Naive thymus-derived CD4-positive, alpha-beta T cell (primary cell): ENCODE data around the gene ASCC3. TPM values are rescaled to one million over a fixed set of nuclear protein-coding genes. Genes with fewer than 3 reads are reported as not detected.

ENCODE experiments used
- ATAC-seq: fragments of 150-1000 bp; cut with Tn5 transposase; 2 replicates; pipeline ENCODE4 v1.10.0; 2021; ENCODE audit warnings: mild to moderate bottlenecking, moderate library complexity
- CTCF ChIA-PET: fragments of 350-600 bp; sonication (Branson Sonifier 250); formaldehyde crosslinking; loops from one replicate; lab custom pipeline; 2021; ENCODE audit warnings: antibody characterized with exemption; lab: Charles Lee
- POLR2A ChIA-PET: fragments of 350-600 bp; sonication (Branson Sonifier 250); formaldehyde crosslinking; loops from one replicate; lab custom pipeline; 2021; ENCODE audit warnings: antibody characterized with exemption, inconsistent platforms; lab: Charles Lee
- DNase-seq, 9 donors: peaks; one replicate each; pipeline versions ENCODE4 v3.0.0 to v3.0.0-alpha.2; 2020 to 2022; ENCODE audit warnings: mixed read lengths in 1 of 9
- H3K27ac ChIP-seq: one replicate; pipeline ENCODE4 v1.7.0; 2013; ENCODE audit warnings: mild to moderate bottlenecking, low read depth, low read length, moderate library complexity
- H3K27me3 ChIP-seq, 2 donors: one replicate each; pipeline ENCODE4 v1.7.0; 2013; ENCODE audit warnings: low read length in 2 of 2, mild to moderate bottlenecking in 2 of 2, moderate library complexity in 2 of 2; ENCODE audit not compliant: control insufficient read depth in 2 of 2, insufficient read depth in 2 of 2
- H3K36me3 ChIP-seq, 3 experiments: 1 replicate in 2 of 3; 2 replicates in 1 of 3; pipeline ENCODE4 v1.7.0; 2013; ENCODE audit warnings: low read length in 3 of 3, mild to moderate bottlenecking in 3 of 3, moderate library complexity in 1 of 3; ENCODE audit not compliant: insufficient read depth in 3 of 3, control insufficient read depth in 2 of 3
- H3K4me1 ChIP-seq, 2 donors: one replicate each; pipeline ENCODE4 v1.7.0; 2013; ENCODE audit warnings: low read length in 2 of 2, mild to moderate bottlenecking in 2 of 2, moderate library complexity in 1 of 2; ENCODE audit not compliant: control insufficient read depth in 2 of 2, insufficient read depth in 2 of 2
- H3K4me3 ChIP-seq: 2 replicates; pipeline ENCODE4 v1.7.0; 2013; ENCODE audit warnings: mild to moderate bottlenecking, low read length
- H3K9me3 ChIP-seq, 3 experiments: 1 replicate in 2 of 3; 2 replicates in 1 of 3; pipeline ENCODE4 v1.7.0; 2013; ENCODE audit warnings: low read length in 3 of 3; ENCODE audit not compliant: control insufficient read depth in 2 of 3
- H3K27ac Mint-ChIP-seq, 9 donors: one replicate each; pipeline ENCODE4 v1.8.0; 2020 to 2022; ENCODE audit warnings: mixed read lengths in 9 of 9, mild to moderate bottlenecking in 8 of 9, moderate library complexity in 5 of 9, inconsistent platforms in 2 of 9
- H3K27me3 Mint-ChIP-seq, 5 donors: one replicate each; pipeline ENCODE4 v1.8.0; 2021 to 2022; ENCODE audit warnings: mixed read lengths in 5 of 5, mild to moderate bottlenecking in 1 of 5
- H3K36me3 Mint-ChIP-seq, 5 donors: one replicate each; pipeline ENCODE4 v1.8.0; 2020 to 2022; ENCODE audit warnings: mixed read lengths in 5 of 5, mild to moderate bottlenecking in 3 of 5, inconsistent platforms in 1 of 5
- H3K4me1 Mint-ChIP-seq, 7 donors: one replicate each; pipeline ENCODE4 v1.8.0; 2020 to 2022; ENCODE audit warnings: mixed read lengths in 7 of 7, mild to moderate bottlenecking in 3 of 7, inconsistent platforms in 1 of 7
- H3K4me3 Mint-ChIP-seq, 10 donors: one replicate each; pipeline ENCODE4 v1.8.0; 2020 to 2022; ENCODE audit warnings: mild to moderate bottlenecking in 10 of 10, mixed read lengths in 10 of 10, moderate library complexity in 6 of 10, inconsistent platforms in 2 of 10
- H3K9me3 Mint-ChIP-seq, 11 donors: one replicate each; pipeline ENCODE4 v1.8.0; 2020 to 2022; ENCODE audit warnings: mixed read lengths in 11 of 11, mild to moderate bottlenecking in 4 of 11, inconsistent platforms in 1 of 11, moderate library complexity in 1 of 11
- intact Hi-C, 2 donors: fragments of 100-400 bp; cut with micrococcal nuclease; formaldehyde crosslinking; loops; one replicate each; pipeline ENCODE4 v1.15.1; 2023
- polyA plus RNA-seq, 2 donors: library from polyadenylated mRNA; unstranded; fragments of 300-500 nt; fragmentation: Illumina TruSeq; gene quantifications; one replicate each; pipeline ENCODE4 v1.2.3, GENCODE V29; 2021
- total RNA-seq, 6 experiments: library from RNA in 5 of 6; stranded (reverse) in 5 of 6; gene quantifications; 1 replicate in 5 of 6; 2 replicates in 1 of 6; pipeline ENCODE4 v1.2.3 and lab custom pipeline; 2021 to 2026

Gene ASCC3
- total and polyA plus RNA-seq, 7 experiments from 2014 or later = 19.6 to 73.8 (median 41.6) TPM

DNA sequence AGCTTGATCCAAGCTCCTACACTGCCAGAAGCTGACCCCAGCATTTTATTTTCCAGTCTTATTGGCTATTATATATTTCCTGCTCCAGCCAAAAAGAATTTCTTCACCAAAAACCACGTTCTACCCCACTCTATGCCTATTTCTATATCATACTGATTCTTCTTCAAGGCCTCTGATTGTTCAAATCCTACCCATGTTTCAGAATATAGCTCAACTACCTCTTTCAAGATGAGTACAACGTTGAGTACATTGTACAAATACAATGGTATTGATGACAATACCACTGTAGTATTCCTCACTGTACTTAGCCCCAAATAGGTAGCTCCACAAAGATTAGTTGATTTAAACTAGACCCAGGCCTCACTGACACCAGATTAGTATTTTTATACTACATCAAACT, 31.0 kb downstream of the ASCC3 start:
- Mint-ChIP-seq H3K4me1 (peaks cover 11 to 48% (median 25%) of the 10 kb centered on the region in 7 donors), H3K9me3 (peaks cover 0 to 4% (median 0%) of the 10 kb centered on the region in 11 donors), H3K27me3 (no peaks in the 10 kb centered on the region), H3K27ac (peak overlapping the region in 2 of 9 donors; percentile 1 to 14), H3K4me3 (no peak overlapping the region), H3K36me3 (peaks cover 5 to 45% (median 39%) of the 10 kb centered on the region in 5 donors)
- Histone ChIP-seq H3K4me3 (no peak overlapping the region), H3K4me1 (peaks cover 0 to 5% of the 10 kb centered on the region in 2 donors), H3K27me3 (no peaks in the 10 kb centered on the region), H3K9me3 (no peaks in the 10 kb centered on the region), H3K27ac (no peak overlapping the region), H3K36me3 (peaks cover 0 to 8% (median 2%) of the 10 kb centered on the region in 3 experiments)
- ATAC-seq = no peak
- POLR2A ChIA-PET = interaction anchor here (0.7 kb wide), 1 partner anchor 73 kb away, joined by 4 read pairs; no protein-coding TSS in a partner anchor
- no peak for DNase-seq
- intact Hi-C loops = no loop called here
- CTCF ChIA-PET = no interaction called here

DNA sequence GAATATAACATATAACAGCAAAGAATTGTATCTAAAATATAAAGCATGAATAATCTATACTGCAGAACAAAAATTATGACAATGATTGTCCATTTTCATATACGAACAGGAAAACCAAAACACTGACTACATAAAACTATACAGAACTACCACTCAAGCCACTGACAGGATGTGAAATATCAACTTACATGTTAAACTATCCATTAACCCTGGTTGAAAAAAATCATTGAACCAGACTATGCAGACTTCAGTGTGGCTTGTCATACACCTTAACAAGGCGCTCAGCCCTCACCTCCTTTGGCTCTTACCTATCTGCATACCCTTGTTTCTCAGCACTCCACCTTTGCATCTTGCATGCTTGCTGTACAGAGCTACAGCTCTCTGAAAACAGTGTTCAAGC, 34.9 kb downstream of the ASCC3 start:
- peaks cover 15 to 68% (median 42%) of the 10 kb centered on the region in 7 donors for H3K4me1 Mint-ChIP-seq

GRCh38 chr6:100845676-100846075, 35.5 kb downstream of the ASCC3 start:
- Histone ChIP-seq H3K27me3 (no peaks in the 10 kb centered on the region), H3K9me3 (no peaks in the 10 kb centered on the region), H3K27ac (no peak overlapping the region), H3K4me3 (no peak overlapping the region), H3K4me1 (peaks cover 0 to 5% of the 10 kb centered on the region in 2 donors), H3K36me3 (peaks cover 0 to 8% (median 2%) of the 10 kb centered on the region in 3 experiments)
- Mint-ChIP-seq H3K27me3 (no peaks in the 10 kb centered on the region), H3K27ac (no peak overlapping the region), H3K4me1 (peaks cover 15 to 73% (median 42%) of the 10 kb centered on the region in 7 donors), H3K36me3 (peaks cover 5 to 43% (median 22%) of the 10 kb centered on the region in 5 donors), H3K4me3 (no peak overlapping the region), H3K9me3 (peaks cover 0 to 4% (median 0%) of the 10 kb centered on the region in 11 donors)
- ChIA-PET POLR2A (no interaction called here), CTCF (no interaction called here)
- intact Hi-C loops = no loop called here
- DNase-seq (no peak), ATAC-seq (no peak)

More for the DNA sequence above, 34.9 kb downstream of the ASCC3 start:
- Histone ChIP-seq H3K27me3 (no peaks in the 10 kb centered on the region), H3K4me1 (peaks cover 0 to 5% of the 10 kb centered on the region in 2 donors), H3K4me3 (no peak overlapping the region), H3K9me3 (no peaks in the 10 kb centered on the region), H3K27ac (no peak overlapping the region), H3K36me3 (peaks cover 0 to 8% (median 2%) of the 10 kb centered on the region in 3 experiments)
- Mint-ChIP-seq H3K27me3 (no peaks in the 10 kb centered on the region), H3K27ac (peak overlapping the region in 2 of 9 donors; percentile 3 to 43), H3K4me3 (no peak overlapping the region), H3K36me3 (peaks cover 5 to 39% (median 22%) of the 10 kb centered on the region in 5 donors), H3K9me3 (peaks cover 0 to 4% (median 0%) of the 10 kb centered on the region in 11 donors)
- intact Hi-C loops = no loop called here
- ATAC-seq (no peak), DNase-seq (no peak)
- CTCF ChIA-PET = no interaction called here
- POLR2A ChIA-PET = no interaction called here

DNA sequence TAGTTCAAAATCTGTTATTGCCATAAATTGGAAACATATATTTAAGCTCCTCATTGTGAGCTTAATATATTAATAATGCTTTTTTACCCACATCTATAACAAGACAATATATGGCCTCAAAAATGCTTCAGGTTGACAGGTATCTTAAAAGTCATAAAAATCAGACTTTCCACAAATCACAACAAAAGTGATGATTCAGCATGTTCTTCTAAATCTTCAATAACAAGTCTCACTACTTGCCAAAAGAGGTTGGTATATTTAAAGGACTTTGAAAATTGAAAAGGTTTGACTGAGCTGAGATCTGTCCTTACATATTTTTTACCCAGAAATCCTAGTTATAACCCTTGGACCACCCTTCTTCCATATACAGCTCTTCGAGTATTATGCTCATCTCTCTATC, 41.7 kb downstream of the ASCC3 start:
- Histone ChIP-seq H3K4me3 (no peak overlapping the region), H3K9me3 (no peaks in the 10 kb centered on the region), H3K4me1 (no peaks in the 10 kb centered on the region), H3K36me3 (no peaks in the 10 kb centered on the region), H3K27ac (no peak overlapping the region), H3K27me3 (no peaks in the 10 kb centered on the region)
- H3K36me3 Mint-ChIP-seq = peaks cover 3 to 48% (median 19%) of the 10 kb centered on the region in 5 donors
- ChIA-PET CTCF (no interaction called here), POLR2A (no interaction called here)
- no peaks in the 10 kb centered on the region for H3K27me3 Mint-ChIP-seq
- H3K4me1 Mint-ChIP-seq = peaks cover 2 to 54% (median 27%) of the 10 kb centered on the region in 7 donors
- no peak overlapping the region for H3K4me3 Mint-ChIP-seq
- DNase-seq (no peak), ATAC-seq (no peak)
- intact Hi-C loops = no loop called here
- no peak overlapping the region for H3K27ac Mint-ChIP-seq
- H3K9me3 Mint-ChIP-seq = peaks cover 0 to 4% (median 0%) of the 10 kb centered on the region in 11 donors

DNA sequence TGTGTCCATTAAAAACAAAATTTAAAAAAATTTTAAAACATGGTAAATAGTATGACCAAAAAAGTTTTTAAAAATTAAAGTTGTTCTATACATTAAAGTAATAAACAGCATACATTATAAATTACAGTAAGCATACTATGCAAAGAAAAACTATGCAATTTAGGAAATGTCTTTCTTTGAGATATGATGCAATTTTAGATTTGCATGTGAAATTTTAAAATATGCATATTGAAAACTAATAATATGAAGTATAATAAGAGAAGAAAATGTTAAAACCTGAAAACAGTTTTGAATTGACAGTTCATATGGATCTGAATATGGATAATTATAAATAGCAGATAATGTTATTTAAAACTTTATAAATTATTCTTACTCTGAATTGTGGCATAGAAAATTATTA, 43.1 kb downstream of the ASCC3 start:
- Histone ChIP-seq H3K4me3 (no peak overlapping the region), H3K36me3 (no peaks in the 10 kb centered on the region), H3K9me3 (no peaks in the 10 kb centered on the region), H3K27me3 (no peaks in the 10 kb centered on the region), H3K27ac (no peak overlapping the region), H3K4me1 (no peaks in the 10 kb centered on the region)
- Mint-ChIP-seq H3K27ac (no peak overlapping the region), H3K4me3 (no peak overlapping the region), H3K27me3 (no peaks in the 10 kb centered on the region), H3K4me1 (peaks cover 5 to 49% (median 24%) of the 10 kb centered on the region in 7 donors), H3K9me3 (peaks cover 0 to 4% (median 0%) of the 10 kb centered on the region in 11 donors), H3K36me3 (peaks cover 3 to 55% (median 20%) of the 10 kb centered on the region in 5 donors)
- intact Hi-C loops = no loop called here
- ATAC-seq (no peak), DNase-seq (no peak)
- ChIA-PET CTCF (no interaction called here), POLR2A (no interaction called here)

GRCh38 chr6:100833972-100834574, 47.1 kb downstream of the ASCC3 start:
- intact Hi-C loops = loop anchor here in 1 of 2 donors (2.0 kb wide), 1 partner anchor 15 kb away; no protein-coding TSS in a partner anchor
- Mint-ChIP-seq H3K27ac (no peak overlapping the region), H3K27me3 (no peaks in the 10 kb centered on the region), H3K4me1 (peaks cover 10 to 30% (median 20%) of the 10 kb centered on the region in 7 donors), H3K36me3 (peaks cover 3 to 54% (median 30%) of the 10 kb centered on the region in 5 donors), H3K4me3 (no peak overlapping the region), H3K9me3 (peaks cover 0 to 4% (median 0%) of the 10 kb centered on the region in 11 donors)
- Histone ChIP-seq H3K27me3 (no peaks in the 10 kb centered on the region), H3K4me3 (no peak overlapping the region), H3K4me1 (no peaks in the 10 kb centered on the region), H3K27ac (no peak overlapping the region), H3K36me3 (peaks cover 0 to 5% (median 0%) of the 10 kb centered on the region in 3 experiments), H3K9me3 (no peaks in the 10 kb centered on the region)
- POLR2A ChIA-PET = no interaction called here
- DNase-seq = no peak
- ATAC-seq = no peak
- CTCF ChIA-PET = no interaction called here
